DMS53 (cell line): ENCODE measurements around the gene CARD8.

ENCODE experiments used
- DNase-seq: peaks from one replicate; lab custom pipeline; 2025; lab: John Stamatoyannopoulos, UW

CARD8 gene

DNA sequence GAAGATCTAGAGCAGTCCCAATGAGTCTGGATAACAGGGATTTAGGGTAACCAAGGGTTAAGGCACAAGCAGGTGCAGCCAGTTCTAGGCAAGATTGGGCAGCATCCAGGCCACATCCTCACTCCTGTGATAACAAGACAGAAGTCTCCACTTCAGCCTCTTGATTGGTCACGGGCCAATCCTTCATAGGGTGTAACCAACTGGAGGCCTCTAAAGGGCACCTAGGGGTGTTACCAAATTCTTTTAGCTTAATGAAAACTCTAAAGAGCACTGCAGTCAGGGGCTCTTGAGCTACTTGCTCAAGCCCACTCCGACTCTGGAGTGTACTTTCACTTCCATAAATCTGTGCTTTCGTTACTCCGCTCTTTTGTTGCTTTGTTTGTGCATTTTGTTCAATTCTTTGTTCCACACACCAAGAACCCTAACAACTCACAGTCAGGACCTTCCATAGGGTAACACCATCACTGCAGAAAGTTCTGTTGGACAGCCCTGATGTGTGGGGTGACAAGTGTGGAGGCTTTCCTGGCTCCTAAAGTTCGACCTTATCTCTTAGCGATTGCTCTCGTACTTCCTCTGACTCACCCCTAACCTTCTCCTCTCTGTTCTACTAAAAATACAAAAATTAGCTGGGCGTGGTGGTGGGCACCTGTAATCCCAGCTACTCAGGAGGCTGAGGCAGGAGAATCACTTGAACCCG lies 49.2 kb downstream of the CARD8 start:
- no peak for DNase-seq

DNA sequence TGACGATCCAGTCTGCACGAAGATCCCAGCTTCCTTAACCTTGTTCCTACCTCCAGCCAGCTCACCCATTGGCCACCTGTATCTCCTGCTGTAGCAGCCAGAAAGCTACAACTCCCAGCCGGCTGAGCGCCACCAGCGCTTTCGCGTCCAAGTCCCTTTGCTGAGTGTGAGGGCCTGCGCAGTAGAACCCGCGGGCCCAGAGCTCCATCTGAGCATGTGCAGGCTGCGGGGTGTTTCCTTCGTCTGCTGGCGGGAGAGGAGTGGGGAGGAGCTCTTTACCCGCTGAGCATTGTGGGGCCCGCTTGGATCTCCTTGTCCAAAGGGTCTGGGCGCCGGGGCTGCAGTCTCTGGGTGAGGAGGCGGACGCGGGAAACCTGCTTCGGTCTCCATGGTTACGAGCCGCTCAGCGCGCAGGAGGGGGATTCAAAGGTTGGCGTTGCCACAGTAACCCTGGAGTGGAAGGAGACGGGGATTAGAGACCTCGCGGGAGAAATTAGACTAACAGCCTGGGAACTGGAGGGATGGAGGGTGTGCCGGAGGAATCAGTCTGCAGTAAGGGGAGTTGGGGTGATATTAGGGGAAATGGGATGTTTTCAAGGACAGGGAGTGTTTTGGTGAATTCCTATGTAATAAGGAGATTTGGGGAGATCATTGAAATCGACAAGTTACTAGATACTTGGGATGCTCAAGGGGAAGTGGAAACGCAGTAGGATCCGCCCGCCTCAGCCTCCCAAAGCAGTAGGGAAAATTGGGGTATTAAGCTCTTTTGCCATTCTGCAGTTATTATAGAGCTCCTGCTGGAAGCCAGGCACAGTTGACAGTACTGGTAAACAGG lies 51.7 kb downstream of the CARD8 start:
- DNase-seq: peak; percentile 99

DNA sequence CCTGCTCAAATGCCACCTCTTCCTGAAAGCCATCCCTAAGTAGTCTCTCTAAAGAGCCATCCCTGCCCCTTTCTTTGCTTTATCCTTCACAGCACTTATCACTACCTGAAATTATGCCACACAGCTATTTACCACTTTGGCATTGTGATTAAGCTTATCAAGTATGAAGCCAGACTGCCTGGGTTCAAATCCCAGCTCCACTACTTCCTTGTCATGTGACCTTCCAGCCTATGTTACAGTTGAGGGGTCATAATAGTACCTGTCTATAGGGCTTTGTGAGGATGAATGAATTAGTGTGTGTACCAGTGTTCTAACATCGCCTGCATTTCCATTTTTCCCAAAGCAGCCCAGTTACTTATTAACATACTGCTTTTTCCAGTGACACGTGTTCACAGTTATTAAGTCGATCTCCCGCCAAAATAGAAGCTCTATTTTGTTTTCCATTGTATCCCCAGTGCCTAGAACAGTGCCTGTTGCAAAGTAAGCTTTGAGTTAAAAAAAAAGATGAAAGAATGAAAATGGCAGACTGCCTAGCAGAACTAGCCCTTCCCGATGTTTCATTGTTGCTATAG lies 52.4 kb downstream of the CARD8 start:
- no peak for DNase-seq

DNA sequence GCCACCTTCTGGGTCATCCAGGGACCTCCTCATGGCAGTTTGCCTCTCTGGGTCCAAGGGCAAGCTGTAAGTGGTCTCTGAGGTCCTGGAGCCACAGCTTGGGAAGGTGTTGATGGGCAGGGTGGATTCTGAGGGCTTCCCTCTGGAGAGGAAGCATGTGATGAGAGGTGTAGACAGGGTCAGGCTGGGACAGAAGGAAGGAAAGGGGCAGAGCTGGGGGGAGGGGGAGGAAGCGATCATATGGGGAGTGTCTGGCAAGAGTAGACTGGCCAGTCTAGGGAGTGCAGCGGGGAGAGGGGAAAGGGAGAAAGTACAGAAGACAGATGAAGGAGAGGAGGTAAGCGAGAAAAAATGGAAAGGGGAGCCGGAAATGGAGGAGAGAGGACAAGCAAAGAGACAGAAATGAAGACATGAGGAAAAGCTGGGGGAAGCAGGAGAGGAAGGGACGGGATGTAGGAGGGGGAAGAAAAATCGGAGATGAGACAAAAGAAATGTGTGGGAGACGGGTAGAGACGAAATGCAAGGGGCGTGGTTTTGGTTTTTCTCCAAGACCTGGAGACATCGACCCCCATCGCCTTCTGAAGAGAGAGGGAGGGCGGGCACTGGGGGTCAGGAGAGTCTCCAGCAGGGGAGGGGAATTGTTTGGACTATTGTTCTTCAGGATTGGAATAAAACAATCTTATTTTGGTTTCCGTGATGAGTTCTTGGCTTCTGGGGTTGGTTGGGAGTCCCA lies 58.6 kb downstream of the CARD8 start:
- no peak for DNase-seq

DNA sequence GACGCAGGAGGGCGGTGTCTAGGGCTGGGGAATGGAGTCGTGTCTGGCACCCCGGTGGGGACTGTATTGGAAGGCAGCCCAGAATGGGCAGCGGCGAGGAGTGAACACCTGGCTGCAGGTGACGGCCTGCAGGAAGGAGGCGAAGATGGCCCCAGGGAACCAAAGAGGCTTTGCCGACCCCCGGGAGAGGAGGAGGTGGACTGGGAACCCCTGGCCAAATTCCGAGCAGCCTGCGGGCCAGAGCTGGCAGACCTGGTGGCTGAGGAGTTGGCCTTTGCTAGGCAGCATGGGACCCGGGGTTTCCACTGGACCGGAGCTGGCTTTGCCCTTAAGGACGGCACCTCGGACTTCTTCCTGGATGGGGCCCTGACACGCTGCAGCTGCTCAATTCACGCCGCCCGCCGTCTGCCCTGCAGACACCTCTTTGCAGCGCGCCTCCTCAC lies 59.4 kb downstream of the CARD8 start:
- DNase-seq: no peak

DNA sequence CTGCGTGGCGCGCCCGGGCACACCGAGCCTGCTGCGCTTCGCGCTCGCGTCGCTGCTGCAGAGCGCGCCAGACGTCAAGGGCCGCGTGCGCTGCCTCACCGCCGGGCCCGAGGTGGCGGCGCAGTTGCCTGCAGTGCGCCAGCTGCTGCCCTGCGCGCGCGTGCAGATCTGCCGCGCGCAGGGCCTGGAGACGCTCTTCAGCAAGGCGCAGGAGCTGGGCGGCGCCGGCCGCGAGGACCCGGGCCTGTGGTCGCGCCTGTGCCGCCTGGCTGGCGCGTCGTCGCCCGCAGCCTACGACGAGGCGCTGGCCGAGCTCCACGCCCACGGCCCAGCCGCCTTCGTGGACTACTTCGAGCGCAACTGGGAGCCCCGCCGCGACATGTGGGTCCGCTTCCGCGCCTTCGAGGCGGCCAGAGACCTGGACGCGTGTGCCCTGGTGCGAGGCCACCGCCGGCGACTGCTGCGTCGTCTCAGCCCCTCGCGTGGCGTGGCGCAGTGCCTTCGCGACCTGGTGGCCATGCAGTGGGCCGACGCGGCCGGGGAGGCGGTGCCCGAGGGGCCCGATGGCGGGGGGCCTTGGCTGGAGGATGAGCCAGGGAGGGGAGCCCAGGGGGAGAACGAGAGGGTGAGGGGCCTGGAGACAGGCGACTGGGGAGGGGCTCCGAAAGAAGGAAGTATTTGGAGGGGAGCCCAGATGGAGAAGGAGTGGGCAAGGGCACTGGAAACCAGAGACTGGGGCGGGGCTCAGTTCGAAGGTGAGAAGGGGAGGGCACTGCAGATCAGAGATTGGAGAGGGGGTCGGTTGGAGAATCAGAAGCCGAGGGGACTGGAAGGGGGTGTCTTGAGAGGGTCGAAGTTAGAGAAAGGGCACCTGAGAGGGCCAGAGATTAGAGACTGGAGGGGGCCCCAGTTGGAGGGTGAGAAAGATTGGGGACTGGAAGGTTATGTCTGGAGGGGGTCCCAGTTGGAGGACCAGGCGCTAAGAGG lies 60.6 kb downstream of the CARD8 start:
- DNase-seq: no peak

DNA sequence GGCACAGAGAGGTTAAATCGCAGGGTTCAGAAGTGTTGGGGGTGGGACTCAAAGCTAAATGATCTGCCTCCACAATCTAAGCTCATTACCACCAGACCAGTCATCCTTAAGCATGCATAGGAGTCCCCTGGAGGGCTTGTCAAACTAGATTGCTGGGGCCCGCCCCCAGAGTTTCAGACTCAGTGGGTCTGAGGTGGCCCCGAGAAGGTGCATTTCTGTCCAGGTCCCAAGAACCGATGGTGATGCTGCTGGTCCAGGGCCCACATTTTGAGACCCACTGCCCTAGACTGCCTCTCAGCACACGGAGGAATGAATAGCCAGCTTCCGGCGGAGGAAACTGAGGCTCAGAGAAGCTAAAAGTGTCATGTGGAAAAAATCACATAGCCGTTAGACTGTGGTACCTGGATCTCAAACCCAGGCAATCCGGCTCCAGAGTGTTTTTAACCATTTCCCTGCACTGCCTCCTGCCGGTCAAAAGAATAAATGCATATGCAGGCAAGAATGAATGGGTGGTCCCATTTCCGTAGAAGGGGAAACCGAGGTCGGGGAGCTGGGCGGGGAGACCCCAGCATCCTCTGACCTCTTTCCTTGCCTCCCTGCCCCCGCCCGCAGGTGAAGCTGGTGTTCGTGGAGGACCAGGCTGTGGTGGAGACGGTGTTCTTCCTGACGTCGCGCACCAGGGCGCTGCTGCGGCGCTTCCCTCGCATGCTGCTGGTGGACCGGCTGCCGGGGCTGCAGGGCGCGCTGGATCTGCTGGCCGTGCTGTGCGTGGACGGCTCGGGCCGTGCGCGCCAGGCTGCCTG lies 61.5 kb downstream of the CARD8 start:
- DNase-seq: peak; percentile 27

DNA sequence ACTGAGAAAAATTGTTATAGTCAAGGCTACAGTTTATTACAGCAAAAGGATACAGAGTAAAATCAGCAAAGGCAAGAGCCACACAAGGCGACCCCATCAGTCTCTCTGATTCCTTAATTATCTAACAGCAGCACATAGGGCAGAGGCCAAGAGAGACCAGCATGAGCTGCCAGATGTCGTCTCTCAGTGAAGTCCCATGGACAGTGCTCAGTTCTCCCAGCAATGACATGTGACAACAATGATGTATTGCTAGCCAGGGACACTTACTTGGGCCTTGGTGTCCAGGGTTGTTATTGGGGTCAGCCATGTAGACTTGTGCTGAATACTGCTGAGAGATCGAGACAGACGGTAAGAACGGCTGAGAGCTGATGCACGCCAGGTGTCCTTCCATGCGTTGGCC lies 63.0 kb downstream of the CARD8 start:
- DNase-seq: no peak

DNA sequence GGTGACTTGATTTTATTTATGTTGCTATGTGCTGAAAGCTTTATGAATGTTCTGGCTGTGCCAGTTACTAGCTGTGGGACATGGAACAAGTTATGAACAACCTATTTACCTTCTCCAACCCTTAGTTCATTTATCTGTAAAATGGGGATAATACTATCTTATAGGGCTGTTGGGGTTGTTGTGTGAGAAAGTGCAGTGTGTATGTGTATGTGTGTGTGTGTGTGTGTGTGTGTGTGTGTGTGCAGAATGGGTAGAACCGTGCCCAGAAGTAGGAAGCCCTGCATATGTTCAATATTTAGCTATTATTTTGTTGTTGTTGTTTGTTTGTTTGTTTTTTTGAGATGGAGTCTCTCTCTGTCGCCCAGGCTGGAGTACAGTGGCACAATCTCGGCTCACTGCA lies 64.8 kb downstream of the CARD8 start:
- no peak for DNase-seq

DNA sequence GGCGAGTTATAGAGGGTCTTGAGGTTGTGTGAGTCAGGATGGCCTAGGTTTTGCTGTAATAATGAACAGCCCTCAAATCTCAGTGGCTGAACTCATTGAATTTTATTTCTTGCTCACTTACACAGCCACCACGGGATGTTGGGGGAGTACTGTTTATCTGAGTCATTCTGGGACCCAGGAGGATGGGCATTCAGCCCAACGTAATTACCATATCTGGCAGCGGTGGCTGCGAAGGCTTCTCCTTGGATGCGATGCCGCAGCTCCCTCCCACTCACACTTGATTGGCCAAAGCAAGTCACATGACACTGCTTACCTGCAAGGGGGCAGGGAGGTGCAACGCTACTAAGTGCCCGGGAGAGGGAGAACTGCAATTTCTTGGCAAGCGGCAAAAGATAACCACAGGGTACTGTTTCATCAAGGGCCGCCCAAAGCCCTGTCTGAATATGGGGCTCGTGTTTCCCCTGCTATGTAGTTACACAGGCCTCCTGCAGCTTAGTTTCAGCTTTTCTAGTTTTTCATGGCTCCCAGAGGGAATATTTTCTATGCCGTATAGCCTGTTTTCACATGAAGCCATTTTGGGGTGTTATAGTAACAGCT lies 65.3 kb downstream of the CARD8 start:
- peak; percentile 94 for DNase-seq

GRCh38 chr19:48186541-48186991 lies 69.1 kb downstream of the CARD8 start:
- DNase-seq: no peak

DNA sequence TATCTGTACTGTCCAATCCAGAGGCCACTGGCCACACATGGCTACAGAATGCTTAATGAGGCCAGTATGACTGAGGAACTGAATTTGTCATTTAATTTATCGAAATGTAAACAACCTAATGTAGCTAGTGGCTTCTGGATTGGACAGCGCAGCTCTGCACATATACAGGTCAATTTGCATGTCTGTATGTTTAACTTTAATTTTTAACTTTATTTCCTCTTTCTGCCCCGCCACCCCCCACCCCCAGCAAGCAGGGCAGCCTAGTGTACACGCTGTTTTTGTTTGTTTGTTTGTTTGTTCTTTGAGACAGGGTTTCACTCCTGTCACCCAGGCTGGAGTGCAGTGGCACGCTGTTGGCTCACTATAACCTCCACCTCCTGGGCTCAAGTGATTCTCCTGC lies 69.7 kb downstream of the CARD8 start:
- DNase-seq: no peak

DNA sequence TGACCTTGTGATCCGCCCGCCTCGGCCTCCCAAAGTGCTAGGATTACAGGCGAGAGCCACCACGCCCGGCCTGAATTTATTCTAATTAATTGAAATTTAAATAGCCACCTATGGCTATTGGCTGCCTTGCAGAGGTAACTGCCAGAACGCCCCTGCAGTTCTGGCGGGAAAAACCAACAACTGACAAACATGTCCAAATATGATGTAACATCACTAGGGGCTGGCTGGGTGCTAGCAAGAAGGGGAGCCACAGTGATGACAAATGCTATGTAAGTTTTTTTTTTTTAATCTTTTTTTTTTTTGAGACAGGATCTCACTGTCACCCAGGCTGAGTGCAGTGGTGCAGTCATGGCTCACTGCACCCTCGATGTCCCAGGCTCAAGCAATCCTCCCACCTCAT lies 72.4 kb downstream of the CARD8 start:
- DNase-seq: no peak

- no peak for DNase-seq
Observed at GRCh38 chr19:48182434-48182833, 73.3 kb downstream of the CARD8 start.

DNA sequence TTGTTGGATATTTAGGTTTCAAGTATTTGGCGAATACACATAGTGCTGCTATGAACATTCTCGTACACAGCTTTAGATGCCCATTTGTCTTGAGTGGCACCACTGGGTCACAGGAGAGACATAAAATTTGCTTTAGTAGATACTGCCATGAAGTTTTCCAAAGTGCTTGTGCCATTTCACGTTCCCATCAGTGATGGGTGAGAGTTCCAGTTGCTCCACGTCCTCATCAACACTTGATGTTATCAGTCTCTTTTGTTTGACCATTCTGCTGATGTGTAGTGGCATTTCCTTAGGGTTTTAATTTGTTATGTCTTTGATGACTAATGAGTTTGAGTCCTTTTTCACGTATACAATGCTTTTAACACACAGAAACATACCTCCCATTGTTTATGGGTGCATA lies 74.2 kb downstream of the CARD8 start:
- no peak for DNase-seq

GRCh38 chr19:48176226-48176625 lies 79.5 kb downstream of the CARD8 start:
- DNase-seq: no peak

DNA sequence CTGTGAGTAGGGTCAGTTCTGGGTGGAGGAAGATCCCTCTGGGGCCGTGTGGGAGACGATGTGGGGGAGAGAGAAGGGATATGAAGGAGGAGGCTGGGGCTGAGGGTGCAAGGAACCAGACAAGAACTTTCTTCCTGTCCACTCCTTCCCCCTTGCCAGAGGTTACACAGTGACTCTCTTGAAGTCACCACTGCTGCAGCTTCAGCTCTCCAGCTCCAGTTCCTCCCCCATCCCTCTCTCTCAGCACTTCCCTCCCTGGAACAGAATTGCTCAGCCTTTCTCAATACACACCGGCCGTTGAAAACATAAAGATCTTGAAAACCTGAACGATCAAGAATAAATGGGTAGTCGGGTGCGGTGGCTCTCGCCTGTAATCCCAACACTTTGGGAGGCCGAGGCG lies 80.1 kb downstream of the CARD8 start:
- no peak for DNase-seq

GRCh38 chr19:48174445-48175030 lies 81.2 kb downstream of the CARD8 start:
- no peak for DNase-seq

DNA sequence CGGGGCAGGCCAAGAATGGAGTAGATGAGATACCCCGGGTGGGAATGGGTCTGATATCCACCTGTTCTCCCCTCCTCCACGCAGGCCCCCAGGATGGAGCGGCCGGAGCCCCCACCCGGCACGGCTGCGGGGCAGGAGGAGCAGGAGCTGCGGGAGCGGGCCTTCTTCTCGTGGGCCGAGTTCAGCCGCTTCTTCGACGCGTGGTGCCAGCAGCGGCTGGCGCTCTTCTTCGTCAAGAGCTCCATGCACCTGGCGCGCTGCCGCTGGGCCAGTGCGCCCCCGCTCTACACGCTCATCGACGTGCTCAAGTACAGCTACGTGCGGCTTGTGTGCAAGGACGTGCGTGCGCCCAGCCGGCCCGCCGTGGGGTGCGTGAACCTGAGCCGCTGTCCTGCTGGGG lies 84.0 kb downstream of the CARD8 start:
- no peak for DNase-seq
